ENCODE data around the gene KATNIP. TPM values are rescaled to one million over a fixed set of nuclear protein-coding genes. Genes with fewer than 3 reads are reported as not detected.

The KATNIP gene
- total and polyA plus RNA-seq, 11 donors = 5.8 to 26.3 (median 17.5) TPM

DNA sequence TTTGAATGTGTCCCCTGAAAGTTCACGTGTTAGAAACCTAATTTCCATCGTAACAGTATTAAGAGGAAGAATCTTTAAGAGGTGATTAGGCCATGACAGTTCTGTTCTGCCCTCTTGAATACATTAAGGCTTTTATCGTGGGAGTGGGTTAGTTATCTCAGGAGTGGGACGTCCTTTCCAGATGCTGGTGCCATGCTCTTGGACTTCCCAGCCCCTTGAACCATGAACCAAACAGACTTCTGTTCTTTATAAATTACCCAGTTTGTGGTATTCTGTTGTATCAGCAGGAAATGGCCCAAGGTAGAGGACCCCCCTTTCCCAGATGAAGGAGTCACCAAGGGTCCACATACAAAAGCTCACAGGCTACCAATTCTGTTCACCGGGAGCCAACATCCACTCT, 10.3 kb upstream of the KATNIP start:
- intact Hi-C loops (cut with DNase I) = no loop called here
- H3K36me3 ChIP-seq = peaks cover 3 to 98% (median 96%) of the 10 kb centered on the region in 9 donors
- TF ChIP-seq, protein P1, sequence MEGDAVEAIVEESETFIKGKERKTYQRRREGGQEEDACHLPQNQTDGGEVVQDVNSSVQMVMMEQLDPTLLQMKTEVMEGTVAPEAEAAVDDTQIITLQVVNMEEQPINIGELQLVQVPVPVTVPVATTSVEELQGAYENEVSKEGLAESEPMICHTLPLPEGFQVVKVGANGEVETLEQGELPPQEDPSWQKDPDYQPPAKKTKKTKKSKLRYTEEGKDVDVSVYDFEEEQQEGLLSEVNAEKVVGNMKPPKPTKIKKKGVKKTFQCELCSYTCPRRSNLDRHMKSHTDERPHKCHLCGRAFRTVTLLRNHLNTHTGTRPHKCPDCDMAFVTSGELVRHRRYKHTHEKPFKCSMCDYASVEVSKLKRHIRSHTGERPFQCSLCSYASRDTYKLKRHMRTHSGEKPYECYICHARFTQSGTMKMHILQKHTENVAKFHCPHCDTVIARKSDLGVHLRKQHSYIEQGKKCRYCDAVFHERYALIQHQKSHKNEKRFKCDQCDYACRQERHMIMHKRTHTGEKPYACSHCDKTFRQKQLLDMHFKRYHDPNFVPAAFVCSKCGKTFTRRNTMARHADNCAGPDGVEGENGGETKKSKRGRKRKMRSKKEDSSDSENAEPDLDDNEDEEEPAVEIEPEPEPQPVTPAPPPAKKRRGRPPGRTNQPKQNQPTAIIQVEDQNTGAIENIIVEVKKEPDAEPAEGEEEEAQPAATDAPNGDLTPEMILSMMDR (IDR thresholded peaks at IDR 0.05) = no peak
- TF ChIP-seq POLR2A (IDR thresholded peaks at IDR 0.05) = no peak
- no peak overlapping the region for H3K4me3 ChIP-seq
- ATAC-seq = no peak
- no peaks in the 10 kb centered on the region for H3K27me3 ChIP-seq
- H3K27ac ChIP-seq = no peak overlapping the region
- no peak for DNase-seq
- H3K4me1 ChIP-seq = peaks cover 0 to 9% (median 5%) of the 10 kb centered on the region in 12 donors
- H3K9me3 ChIP-seq = peaks cover 0 to 4% (median 0%) of the 10 kb centered on the region in 12 donors
- WGBS, 4 donors = 74 to 79% (median 75%) methylated on average over 5 of the region's 5 CpGs

DNA sequence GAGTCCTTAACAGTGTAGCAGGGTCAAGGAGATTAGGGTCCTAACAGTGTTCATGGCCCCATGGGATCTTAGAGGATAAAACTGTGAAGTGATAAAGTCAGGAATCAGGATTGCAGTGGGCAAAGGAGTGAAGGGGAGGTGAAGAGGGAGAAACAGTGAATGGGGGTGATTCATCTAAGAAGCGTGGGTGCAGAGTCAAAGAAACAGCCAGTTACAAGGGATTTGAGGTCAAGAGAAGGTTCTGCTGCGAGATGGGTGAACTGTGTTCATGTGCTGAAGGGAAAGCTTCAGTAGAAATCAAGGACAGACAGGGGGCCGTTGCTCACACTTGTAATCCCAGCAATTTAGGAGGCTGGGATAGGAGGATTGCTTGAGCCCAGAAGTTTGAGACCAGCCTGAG, 6.1 kb upstream of the KATNIP start:
- Histone ChIP-seq H3K27me3 (no peaks in the 10 kb centered on the region), H3K27ac (no peak overlapping the region), H3K4me1 (peaks cover 4 to 24% (median 21%) of the 10 kb centered on the region in 12 donors), H3K4me3 (no peak overlapping the region), H3K36me3 (peaks cover 3 to 78% (median 68%) of the 10 kb centered on the region in 9 donors), H3K9me3 (peaks cover 0 to 4% (median 0%) of the 10 kb centered on the region in 12 donors)
- 90 to 94% (median 91%) methylated on average over 3 of the region's 3 CpGs for WGBS, 4 donors
- ATAC-seq = no peak
- TF ChIP-seq, protein P1 (IDR thresholded peaks at IDR 0.05) = no peak
- TF ChIP-seq POLR2A (IDR thresholded peaks at IDR 0.05) = no peak
- intact Hi-C loops (cut with DNase I) = no loop called here
- DNase-seq = no peak

DNA sequence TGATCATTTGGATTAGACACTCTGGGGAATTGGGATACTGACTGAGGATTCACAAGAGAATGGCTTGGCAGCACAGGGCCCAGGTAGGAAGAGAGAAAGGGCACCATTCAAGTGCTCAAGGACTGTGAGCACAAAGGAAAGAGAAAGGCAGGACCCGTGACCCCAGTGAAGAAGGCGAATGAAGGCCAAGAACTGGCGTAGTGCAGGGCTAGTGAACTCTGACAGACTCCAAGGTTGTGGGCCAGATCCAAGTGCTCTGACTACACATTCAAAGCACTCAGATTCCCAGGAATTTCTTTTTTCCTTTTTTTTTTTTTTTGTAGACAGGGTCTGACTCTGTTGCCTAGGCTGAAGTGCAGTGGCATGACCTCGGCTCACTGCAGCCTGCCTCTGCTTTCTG, 5.3 kb upstream of the KATNIP start:
- no peak for DNase-seq
- Histone ChIP-seq H3K4me1 (peaks cover 4 to 30% (median 25%) of the 10 kb centered on the region in 12 donors), H3K9me3 (peaks cover 0 to 3% (median 0%) of the 10 kb centered on the region in 12 donors), H3K27ac (no peak overlapping the region), H3K36me3 (peaks cover 3 to 69% (median 61%) of the 10 kb centered on the region in 9 donors), H3K4me3 (no peak overlapping the region), H3K27me3 (no peaks in the 10 kb centered on the region)
- TF ChIP-seq POLR2A (IDR thresholded peaks at IDR 0.05) = no peak
- TF ChIP-seq, protein P1 (IDR thresholded peaks at IDR 0.05) = no peak
- WGBS, 4 donors = 92 to 97% (median 94%) methylated on average over 4 of the region's 4 CpGs
- intact Hi-C loops (cut with DNase I) = no loop called here
- no peak for ATAC-seq

DNA sequence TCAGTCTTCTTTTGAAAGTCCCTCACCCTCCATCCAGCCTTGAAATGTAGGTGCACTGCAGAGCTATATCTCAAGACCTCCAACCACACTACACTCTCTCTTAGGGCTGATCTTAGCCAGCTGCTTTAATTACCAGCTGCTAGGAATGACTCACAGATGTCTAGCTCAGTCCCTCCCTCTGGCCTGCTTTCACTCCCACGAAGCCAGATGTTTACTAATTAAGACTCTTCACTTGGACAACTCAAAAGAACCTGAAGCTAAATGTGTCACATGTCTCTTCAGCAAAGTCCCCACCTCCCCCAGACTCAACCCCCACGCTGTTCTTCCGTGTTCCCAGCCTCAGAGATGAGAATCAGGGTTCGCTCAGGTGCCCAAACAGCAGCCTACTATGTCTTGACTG, 2.8 kb upstream of the KATNIP start:
- Histone ChIP-seq H3K36me3 (peaks cover 3 to 45% (median 36%) of the 10 kb centered on the region in 9 donors), H3K9me3 (no peaks in the 10 kb centered on the region), H3K27me3 (no peaks in the 10 kb centered on the region), H3K27ac (peak overlapping the region in 5 of 12 donors; percentile 2 to 54 (median 34)), H3K4me3 (no peak overlapping the region), H3K4me1 (peaks cover 4 to 44% (median 36%) of the 10 kb centered on the region in 12 donors)
- ATAC-seq (peak in 1 of 4 donors; percentile 47), DNase-seq (peak in 2 of 5 donors; percentile 32 to 37)
- no peak for TF ChIP-seq POLR2A (IDR thresholded peaks at IDR 0.05)
- TF ChIP-seq, protein P1 (IDR thresholded peaks at IDR 0.05) = no peak
- WGBS, 4 donors = 54 to 79% (median 60%) methylated on average over 4 of the region's 4 CpGs
- intact Hi-C loops (cut with DNase I) = no loop called here

Measured in heart left ventricle (tissue), 16 donors.